ENCODE data around the gene CEP78.
"Not testable (repeated sequence)": the region's sequence is repeated elsewhere in the genome, so short reads cannot be mapped to it uniquely, and the experiment has no call there.

The CEP78 gene

GRCh38 chr9:78284181-78284580 is 48.3 kb downstream of the CEP78 start:
- in situ Hi-C loops (cut with MboI; ENCODE audit: low sequenced_read_pairs), result not testable (repeated sequence)

GRCh38 chr9:78286125-78286524 is 50.2 kb downstream of the CEP78 start:
- in situ Hi-C loops (cut with MboI; ENCODE audit: low sequenced_read_pairs), result no loop called here

DNA sequence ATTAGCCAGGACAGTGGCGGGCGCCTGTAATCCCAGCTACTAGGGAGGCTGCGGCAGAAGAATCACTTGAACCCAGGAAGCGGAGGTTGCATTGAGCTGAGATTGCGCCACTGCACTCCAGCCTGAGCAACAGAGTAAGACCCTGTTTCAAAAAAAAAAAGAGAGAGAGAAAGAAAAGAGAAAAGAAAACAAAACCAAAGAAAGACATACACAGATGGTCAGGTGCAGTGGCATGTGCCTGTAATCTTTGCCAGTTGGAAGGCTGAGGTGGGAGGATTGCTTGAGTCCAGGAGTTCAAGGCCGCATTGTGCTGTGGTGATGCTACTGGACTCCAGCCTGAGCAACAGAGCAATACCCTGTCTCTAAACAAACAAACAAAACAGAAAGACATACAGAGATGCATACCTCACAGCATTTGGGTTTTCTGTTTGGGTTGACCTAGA is 51.1 kb downstream of the CEP78 start:
- in situ Hi-C loops (cut with MboI; ENCODE audit: low sequenced_read_pairs), result no loop called here

- in situ Hi-C loops (cut with MboI; ENCODE audit: low sequenced_read_pairs), result no loop called here
Observed at GRCh38 chr9:78288214-78288892, 52.5 kb downstream of the CEP78 start.

- in situ Hi-C loops (cut with MboI; ENCODE audit: low sequenced_read_pairs), result no loop called here
Observed at GRCh38 chr9:78289474-78289873, 53.6 kb downstream of the CEP78 start.

GRCh38 chr9:78291240-78291925 is 55.5 kb downstream of the CEP78 start:
- in situ Hi-C loops (cut with MboI; ENCODE audit: low sequenced_read_pairs), result no loop called here

DNA sequence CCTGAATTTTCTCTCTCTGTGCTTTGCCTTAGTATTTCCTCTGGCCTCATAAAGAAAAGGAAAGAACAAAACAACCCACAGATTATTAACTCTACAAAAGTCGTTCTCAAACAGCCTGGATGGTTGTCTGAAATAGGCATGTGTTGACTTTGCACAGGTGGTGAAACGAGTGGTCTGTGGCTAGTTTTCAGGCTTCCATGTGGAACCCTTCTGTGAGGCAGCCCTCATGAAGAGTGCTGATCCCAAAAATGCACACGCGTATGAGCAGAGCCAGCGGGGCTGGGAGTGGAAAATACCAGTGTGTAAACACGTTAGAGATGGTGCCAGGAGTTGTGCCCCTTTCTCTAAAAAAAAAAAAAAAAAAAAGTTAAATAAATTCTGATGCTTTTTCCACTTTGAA is 56.2 kb downstream of the CEP78 start:
- in situ Hi-C loops (cut with MboI; ENCODE audit: low sequenced_read_pairs), result no loop called here

GRCh38 chr9:78292716-78293497 is 57.0 kb downstream of the CEP78 start:
- in situ Hi-C loops (cut with MboI; ENCODE audit: low sequenced_read_pairs), result no loop called here

- in situ Hi-C loops (cut with MboI; ENCODE audit: low sequenced_read_pairs), result no loop called here
Observed at GRCh38 chr9:78294290-78295176, 58.7 kb downstream of the CEP78 start.

GRCh38 chr9:78295177-78295575 is 59.3 kb downstream of the CEP78 start:
- in situ Hi-C loops (cut with MboI; ENCODE audit: low sequenced_read_pairs), result no loop called here

- in situ Hi-C loops (cut with MboI; ENCODE audit: low sequenced_read_pairs), result no loop called here
Observed at GRCh38 chr9:78295731-78296130, 59.9 kb downstream of the CEP78 start.

DNA sequence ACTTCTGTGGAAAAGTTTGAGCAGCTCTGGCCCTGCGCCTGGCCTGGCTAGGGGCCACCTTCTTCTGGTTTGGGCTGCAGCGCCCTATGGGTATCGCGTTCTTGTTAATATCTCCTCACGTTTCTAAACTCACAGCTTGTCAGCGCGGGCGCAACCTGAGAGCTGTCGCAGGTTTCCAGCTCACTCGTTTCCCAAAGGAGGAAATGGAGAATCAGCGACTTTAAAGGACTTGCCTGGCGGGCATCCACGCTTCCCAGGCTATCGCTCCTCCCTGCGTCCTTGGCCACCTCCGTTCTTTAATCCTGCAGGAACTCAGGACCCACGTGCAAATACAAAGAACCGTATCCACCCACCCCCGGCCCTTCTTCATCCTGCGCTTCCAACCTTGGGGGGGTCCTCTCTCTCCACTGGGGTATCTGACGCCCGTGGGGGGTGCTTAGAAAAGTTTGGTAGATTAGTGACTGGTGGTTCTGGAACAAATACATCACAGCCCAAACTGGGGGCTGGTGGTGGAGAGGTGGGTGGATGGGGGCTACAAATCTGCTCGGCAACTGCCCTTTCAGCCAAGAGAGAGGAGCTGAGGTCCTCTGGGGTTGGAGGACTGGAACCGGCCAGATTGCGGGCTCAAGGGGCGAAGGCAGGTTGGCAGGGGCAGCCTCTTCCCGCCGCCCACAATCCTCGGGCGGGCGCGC is 60.5 kb downstream of the CEP78 start:
- in situ Hi-C loops (cut with MboI; ENCODE audit: low sequenced_read_pairs), result no loop called here

DNA sequence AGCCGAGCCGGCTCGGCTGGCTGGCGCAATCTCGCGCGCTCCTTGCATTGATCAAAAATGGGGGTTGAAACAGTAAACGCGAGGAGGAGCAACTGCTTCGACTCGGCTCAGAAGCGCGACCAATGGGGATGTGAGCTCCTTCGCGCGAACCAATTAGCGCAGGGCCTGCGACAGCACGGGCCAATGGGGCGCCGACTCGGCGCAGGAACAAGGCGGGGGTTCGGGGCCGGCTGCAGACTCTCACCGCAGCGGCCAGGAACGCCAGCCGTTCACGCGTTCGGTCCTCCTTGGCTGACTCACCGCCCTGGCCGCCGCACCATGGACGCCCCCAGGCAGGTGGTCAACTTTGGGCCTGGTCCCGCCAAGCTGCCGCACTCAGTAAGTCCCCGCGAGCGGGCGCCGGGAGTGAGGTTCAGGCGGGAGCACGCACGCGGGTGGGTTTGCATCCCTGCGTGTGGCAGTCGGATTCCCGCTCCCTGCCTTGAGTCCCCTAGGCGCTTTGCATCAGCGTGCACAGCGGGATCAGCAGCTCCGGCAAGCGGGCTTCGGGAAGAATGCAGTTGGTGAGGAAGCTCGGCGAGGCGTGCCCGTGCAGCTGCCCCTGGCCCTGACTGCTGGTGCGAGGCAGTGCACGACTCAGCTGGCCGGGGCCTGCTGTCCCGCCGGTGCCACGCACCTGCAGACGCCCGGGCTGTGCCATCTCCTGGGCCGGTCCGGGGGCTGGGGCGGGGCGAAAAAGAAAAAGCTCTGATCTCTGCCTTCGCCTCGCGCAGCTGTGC is 61.2 kb downstream of the CEP78 start, which contains the start of gene PSAT1:
Gene PSAT1 (plus strand): TSS at position 233 of the 779 bp plus-strand sequence. CDS start 86 bp downstream, at position 319.
- in situ Hi-C loops (cut with MboI; ENCODE audit: low sequenced_read_pairs), result no loop called here

- in situ Hi-C loops (cut with MboI; ENCODE audit: low sequenced_read_pairs), result no loop called here
Observed at GRCh38 chr9:78297672-78297961, 61.7 kb downstream of the CEP78 start.

DNA sequence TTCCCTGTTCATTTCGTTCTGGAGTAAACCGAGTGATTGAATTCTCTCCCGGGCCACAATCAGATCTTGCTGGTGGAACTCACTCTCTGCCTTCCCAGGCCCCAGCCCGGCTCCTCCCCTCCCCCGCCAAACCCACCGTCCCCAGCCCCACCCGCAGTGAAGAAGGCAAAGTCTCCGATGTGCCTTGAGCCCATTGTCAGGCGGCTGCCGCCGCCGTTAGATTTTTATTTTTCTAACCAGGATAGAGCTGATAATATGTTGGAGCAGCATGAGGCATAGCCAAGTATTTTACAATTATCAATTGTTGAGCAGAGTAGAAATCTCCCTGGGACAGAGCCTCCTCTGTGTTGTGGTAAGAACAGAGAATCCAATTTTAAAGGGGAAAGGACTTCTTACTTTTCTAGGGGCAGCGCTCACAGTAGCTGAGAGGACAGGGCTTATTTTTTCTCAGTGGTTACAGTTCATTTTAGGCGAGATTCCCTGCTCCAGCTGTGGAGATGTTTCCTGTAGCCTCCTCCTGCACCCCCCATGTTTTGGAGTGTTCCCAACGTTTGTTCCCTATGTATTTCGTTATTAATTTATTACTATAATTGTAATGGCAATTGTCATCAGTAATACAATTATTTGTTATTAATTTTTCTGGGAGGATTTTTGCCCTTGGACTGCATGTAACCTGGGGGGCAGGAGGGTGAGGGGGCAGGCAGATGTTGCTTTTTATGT is 62.3 kb downstream of the CEP78 start:
- in situ Hi-C loops (cut with MboI; ENCODE audit: low sequenced_read_pairs), result no loop called here

DNA sequence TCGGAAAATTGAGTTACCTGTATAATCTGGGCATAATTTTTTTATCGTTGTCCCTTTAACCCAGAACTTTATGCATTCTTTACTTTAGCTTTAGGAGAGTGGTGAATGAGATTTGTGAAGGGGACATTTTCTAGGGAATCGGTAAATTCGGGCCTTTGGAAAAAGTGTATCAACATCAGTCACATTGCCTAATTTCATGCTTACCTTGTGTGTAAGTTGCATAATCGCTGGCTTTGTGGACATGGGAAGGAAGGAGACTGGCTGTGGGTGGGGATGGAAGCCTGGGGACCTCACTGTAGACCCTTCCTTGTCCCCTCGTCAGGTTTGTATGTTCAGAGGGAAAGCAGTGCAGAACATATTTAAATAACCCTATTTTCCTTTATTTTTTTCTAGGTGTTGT is 64.3 kb downstream of the CEP78 start:
- in situ Hi-C loops (cut with MboI; ENCODE audit: low sequenced_read_pairs), result no loop called here

GRCh38 chr9:78301466-78301865 is 65.6 kb downstream of the CEP78 start:
- in situ Hi-C loops (cut with MboI; ENCODE audit: low sequenced_read_pairs), result no loop called here

GRCh38 chr9:78303377-78304062 is 67.6 kb downstream of the CEP78 start:
- in situ Hi-C loops (cut with MboI; ENCODE audit: low sequenced_read_pairs), result no loop called here
